GM19099 (cell line): ENCODE measurements around the gene GRAP2.

Source experiments
- POLR2A ChIP-seq: IDR thresholded peaks from 3 replicates; pipeline ENCODE4 v1.6.1; 2011; ENCODE audit warnings: low read depth; ENCODE audit not compliant: insufficient read length; ENCODE audit errors: extremely low read depth

The GRAP2 gene

DNA sequence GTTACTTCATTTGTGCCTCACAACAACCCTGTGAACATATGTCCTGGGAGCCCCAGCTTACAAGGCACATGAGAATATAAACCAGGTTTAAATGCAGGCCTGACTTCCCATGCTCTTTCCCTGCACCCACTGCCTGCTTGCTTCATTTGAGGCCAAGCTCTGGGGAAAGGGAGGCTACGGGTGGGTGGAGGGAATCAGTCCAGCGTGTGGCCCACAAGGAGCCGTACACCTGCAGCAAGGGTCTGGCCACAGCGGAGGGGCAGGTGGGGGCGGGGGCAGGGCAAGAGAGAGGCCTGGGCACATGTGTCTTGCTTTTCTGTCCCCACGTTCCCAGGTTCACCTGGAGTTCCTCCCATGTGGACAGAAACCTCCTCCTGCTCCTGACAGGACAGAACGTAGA, 120.1 kb downstream of the GRAP2 start:
- no peak for TF ChIP-seq POLR2A

DNA sequence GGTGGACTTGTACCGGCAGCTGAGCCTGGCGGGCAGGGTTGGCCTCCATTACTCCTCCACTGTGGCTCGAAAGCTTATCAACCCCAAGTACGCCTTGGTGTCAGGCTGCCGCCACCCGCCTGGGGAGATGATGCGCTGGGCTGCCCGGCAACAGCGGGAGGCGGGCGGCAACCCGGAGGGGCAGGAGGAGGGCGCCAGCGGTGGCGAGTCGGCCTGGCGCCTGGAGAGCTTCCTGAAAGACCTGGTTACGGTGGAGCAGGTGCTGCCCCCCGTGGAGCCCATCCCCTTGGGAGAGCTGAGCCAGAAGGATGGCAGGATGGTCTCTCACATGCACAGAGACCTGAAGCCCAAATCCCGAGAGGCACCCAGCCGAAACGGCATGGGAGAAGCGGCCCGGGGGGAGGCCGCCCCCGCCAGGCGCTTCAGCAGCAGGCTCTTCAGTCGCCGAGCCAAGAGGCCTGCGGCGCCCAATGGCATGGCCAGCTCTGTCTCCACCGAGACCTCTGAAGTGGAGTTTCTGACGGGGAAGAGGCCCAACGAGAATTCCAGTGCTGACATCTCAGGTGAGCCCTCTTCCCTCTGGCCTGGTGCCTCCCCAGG, 120.6 kb downstream of the GRAP2 start:
- TF ChIP-seq POLR2A, result no peak

GRCh38 chr22:40022536-40023240, 121.8 kb downstream of the GRAP2 start:
- no peak for TF ChIP-seq POLR2A
